MM.1S (cell line): Measurements from ENCODE around the gene MSI2.

Experiments
- CTCF ChIP-seq: fragments of 300-600 bp; sonication (generic); IDR thresholded peaks from 2 replicates; pipeline ENCODE4 v1.5.1; 2016; ENCODE audit warnings: antibody characterized with exemption, low read length, mixed read lengths
- EZH2 ChIP-seq: fragments of 300-600 bp; sonication (generic); optimal IDR thresholded peaks from 2 replicates; pipeline ENCODE3; 2017; ENCODE audit warnings: low read depth, mild to moderate bottlenecking, antibody characterized with exemption, low read length, mixed read lengths
- EZH2phosphoT487 ChIP-seq: fragments of 300-600 bp; sonication (generic); IDR thresholded peaks from 2 replicates; pipeline ENCODE4 v1.6.1; 2018; ENCODE audit warnings: antibody characterized with exemption, low read length

DNA sequence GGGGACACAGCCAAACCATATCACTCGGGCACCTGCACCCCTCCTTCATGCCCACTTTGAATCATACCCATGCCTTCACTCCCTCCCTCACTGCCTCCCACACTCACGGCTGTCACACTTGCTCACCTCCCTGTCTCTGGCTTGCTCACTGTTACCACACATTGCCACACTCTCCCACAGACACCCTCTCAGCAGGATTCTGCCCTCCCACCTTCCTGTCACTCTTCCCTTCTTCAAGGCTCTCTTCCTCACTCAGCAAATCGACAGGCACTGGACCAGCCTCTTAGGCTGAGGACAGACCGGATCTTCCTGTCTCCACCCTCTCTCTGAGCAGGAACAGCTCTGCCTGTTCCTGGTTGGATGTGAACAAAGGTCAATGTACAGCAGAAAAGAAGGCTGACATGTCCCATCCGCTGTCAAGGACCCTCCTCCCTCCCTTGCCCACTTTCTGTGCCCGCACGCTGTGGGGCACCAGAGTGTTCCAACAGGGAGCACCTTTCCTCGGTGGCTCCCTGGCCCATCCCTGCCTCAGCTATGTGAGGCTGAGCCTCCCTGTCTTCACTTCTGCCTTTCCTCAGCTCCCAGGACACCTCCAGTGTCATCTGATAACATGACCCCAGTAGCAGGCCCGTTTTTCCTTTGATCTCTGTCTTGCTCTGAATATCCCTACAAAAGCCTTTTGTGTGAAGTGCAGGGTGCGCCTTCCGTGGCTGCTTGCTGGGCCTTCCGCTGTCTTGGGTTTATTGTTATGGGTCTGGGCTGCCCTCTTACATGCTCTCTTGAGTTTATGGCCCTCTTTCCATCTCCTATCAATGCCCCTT, 441.8 kb downstream of the MSI2 start:
- TF ChIP-seq CTCF (no peak), EZH2phosphoT487 (no peak), EZH2 (no peak)
